GM21737 (cell line): Measurements from ENCODE around the gene COL28A1.

Experiments
- ATAC-seq: cut with Tn5 transposase; IDR thresholded peaks from one replicate; pipeline ENCODE4 v1.9.1; 2021; ENCODE audit warnings: mild to moderate bottlenecking, moderate library complexity; ENCODE audit not compliant: unreplicated experiment

The COL28A1 gene

DNA sequence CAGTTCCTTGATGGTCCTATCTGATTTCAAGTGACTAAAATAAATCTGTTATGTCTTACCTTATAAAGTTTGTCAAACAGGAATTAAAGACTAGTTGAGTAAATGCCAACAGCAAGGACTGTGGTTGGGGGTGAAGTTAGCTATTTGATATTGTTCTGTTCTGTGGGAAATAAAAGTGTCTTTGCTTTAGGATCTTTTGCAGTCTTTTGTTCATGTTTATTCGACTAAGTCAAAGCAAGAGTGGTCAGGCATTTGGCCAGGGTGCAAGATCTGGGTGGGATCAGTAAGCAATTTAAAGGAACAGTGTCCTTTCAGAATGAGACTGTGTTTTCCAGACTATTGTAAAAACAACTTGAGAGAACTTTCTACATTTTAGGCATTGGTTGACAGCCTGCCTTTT, at the start of gene COL28A1:
Gene COL28A1, minus strand, starts transcription at position 183 of the 400 bp plus-strand sequence. CDS start 2,998 bp downstream, outside the sequence.
- no peak for ATAC-seq

- ATAC-seq = no peak
Measured at GRCh38 chr7:7584653-7585052, 49.0 kb upstream of the COL28A1 start.

DNA sequence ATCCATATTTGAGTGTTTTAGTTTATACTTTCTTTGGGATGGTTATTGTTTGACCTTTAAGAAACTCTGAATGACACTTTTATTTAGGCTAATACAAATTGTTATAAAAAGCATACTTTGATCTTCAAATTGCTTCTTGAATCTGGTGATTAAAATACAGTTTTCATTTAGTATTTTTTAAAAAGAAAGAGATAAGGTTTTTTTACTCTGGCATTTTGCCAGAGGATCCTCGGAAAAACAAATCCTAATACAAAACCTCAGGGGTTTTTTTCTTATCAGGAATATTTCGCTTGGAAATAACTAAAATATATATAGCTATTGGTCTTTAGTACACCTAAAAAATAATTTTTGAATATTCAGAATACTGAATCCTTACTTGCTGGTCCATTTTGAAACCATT, 48.1 kb upstream of the COL28A1 start:
- no peak for ATAC-seq

- ATAC-seq = no peak
Measured at GRCh38 chr7:7582596-7582995, 46.9 kb upstream of the COL28A1 start.

GRCh38 chr7:7581531-7582179, 46.0 kb upstream of the COL28A1 start:
- no peak for ATAC-seq

DNA sequence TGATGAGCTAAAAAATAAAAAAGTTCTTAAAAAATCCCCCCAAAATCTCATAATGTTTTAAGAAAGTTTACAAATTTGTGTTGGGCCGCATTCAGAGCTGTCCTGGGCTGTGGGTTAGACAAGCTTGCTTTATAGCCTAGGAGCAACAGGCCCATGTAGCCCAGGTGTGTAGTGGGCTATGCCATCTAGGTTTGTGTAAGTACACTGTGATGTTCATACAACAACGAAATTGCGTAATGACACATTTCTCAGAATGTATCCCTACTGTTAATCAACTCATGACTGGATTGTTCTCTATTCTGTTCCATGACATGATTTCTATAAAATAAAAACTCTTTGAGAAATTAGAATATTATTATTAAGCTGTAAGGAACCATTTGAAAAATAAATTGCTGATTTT, 44.0 kb upstream of the COL28A1 start:
- no peak for ATAC-seq

DNA sequence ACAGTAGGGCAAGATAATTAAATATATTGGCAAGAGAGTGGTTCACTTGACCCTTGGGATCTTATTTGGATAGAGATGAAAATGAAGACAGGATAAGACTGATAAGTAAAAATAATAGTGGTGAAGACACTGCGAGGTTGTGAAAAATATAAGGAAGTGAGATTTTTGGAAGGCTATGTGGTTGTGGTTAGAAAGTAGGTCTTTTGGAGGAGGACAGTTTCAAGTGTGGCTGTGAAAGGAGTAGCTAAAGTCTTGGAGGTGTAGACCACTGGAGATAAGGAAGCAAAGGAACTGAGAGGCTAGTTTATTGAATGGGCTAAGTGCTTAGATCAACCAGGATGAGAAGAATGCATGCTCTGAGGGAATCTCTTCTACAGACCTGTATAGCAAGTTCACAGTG, 42.2 kb upstream of the COL28A1 start:
- no peak for ATAC-seq

DNA sequence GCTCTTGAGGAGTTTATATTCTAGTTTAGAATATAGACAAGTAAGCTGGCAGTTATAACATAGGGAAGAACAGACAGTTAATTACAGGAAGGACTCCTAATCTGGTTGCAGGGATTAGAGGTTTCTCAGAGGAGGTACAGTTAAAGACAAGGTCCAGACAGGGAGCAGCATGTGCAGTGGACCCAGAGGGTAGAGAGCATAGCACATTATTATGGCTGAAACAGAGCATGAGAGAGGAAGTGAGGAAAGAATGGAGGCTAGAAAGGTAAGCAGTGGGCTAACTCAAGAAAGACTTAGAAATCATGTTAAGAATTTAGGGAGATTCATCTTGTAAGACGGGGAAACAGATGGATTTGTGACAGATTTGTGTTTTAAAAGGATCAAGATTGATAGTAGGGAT, 40.7 kb upstream of the COL28A1 start:
- ATAC-seq = no peak

- no peak for ATAC-seq
Measured at GRCh38 chr7:7573701-7574100, 38.0 kb upstream of the COL28A1 start.

DNA sequence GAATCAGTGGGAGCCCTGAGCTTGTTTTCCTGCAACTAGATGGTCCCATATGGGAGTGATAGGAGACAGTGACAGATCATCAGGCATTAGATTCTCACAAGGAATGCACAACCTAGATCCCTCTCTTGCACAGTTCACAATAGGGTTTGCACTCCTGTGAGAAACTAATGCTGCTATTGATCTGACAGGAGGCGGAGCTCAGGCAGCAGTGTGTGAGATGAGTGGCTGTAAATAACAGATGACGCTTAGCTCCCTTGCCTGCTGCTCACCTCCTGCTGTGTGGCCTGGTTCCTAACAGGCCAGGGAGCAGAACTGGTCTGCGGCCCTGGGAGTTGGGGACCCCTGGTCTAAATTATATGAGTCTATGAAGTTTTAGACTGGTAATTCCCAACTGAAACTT, 34.9 kb upstream of the COL28A1 start:
- ATAC-seq = no peak

DNA sequence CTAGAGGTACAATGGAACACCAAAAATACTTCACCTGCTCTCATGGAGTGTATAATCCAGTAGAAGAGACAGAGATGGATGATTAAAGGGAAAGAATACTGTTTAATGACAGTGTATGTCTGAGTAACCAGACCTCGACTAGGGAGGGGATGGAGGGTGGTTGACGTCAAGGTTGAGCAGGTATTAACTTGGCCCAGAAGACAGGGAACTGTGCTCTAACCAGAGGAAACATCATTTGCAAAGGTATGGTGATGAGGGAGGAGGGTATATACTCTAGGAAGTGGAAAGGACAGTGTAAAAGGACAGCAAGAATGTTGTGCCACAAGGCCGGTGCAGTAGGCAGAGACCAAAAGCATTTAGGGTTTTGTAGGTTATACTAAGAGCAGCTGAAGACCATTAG, 33.9 kb upstream of the COL28A1 start:
- ATAC-seq = peak; percentile 32

DNA sequence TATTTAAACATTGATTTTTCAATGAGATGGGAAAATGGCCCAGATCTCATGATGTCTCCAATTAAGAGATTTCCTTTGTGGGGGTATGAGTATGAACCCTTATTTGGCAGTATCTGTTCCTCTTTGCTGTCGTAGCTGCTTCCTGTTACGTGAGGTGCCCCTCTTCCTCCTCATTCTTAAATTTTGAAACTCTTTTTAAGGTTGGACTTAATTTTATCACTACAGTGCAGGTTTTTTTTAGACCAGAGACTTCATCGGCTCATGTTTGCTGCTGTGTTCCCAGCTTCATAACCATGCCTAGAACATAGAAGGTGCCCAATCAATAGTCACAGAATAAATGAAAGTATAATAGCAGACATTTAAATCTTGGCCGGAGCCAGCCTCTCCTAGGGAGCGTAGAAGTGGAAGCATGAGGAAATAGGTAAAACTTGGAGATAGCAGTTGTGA, 33.4 kb upstream of the COL28A1 start:
- peak; percentile 34 for ATAC-seq

DNA sequence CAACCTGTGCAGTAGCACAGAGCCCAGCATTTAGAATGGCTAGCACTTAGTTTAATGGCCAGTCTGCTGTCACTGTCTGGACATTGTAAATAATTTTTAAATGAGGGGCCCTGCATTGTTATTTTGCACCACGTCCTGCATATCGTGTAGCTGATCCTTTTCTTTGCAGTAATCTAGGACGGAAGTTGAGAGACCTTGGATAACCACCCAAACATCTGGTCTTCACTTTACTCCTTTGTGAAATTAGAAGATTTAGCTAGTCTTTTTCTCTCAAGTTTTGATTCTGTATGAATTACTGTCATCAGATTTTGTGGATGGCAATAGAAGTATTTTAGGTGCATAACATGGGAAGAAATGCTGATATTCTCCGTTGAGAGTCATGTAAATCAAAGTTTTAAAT, 32.9 kb upstream of the COL28A1 start:
- no peak for ATAC-seq

GRCh38 chr7:7567898-7568531, 32.3 kb upstream of the COL28A1 start:
- ATAC-seq = no peak

DNA sequence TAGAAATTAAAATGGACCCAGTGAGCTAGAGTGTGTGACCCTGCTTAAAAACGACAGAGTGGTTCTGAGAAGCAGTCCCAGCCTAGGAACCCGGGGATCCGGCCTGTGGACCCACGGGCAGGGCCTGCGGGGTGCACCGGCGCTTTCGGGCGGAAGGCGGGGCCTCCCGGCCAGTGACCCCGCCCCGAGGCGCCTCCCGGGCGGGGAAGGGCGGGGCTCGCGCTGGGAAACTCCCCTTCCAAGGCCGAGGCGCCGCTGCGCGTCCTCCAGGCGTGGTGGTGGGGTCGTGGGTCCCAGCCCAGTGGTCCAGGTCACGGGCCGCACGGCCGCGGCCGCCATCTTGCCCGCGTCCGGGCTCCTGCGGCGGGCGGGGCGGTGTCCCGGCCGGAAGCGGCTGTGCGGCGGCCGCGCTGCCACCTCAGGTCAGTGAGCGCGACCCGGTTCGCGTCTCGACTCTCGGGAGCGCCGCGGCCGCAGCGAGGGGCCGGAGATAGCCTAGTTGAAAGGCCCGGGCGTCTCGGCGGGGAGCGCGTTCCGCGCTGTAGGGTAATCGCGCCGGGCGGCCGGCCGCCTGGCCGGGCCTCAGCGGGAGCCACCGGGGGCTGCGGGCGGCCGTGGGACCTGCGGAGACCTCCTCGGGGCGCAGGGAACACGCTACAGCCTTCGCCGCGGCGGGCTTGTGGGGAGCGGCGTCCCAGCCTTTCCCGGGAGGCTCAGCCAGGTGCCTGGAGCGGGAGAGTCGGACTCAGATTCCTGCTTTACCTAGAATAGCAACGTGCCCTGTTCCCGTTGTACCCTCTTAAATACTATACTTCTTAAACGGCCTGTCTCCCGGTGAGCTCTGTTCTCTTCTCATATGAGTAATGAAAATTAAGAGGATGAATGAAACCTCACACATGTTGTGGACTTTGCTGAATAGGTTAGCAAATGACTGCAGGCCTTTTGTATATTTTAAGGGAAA, 31.3 kb upstream of the COL28A1 start, which contains the start of gene MIOS:
Gene MIOS, plus strand, starts transcription at position 234 of the 961 bp plus-strand sequence. CDS start 5,592 bp downstream, outside the sequence.
- peak; percentile 72 for ATAC-seq

GRCh38 chr7:7565746-7566650, 30.3 kb upstream of the COL28A1 start:
- peak; percentile 26 for ATAC-seq

GRCh38 chr7:7565018-7565680, 29.5 kb upstream of the COL28A1 start:
- no peak for ATAC-seq

- ATAC-seq = no peak
Measured at GRCh38 chr7:7564323-7564780, 28.7 kb upstream of the COL28A1 start.

- ATAC-seq = no peak
Measured at GRCh38 chr7:7563813-7564212, 28.1 kb upstream of the COL28A1 start.

- ATAC-seq = no peak
Measured at GRCh38 chr7:7563269-7563668, 27.6 kb upstream of the COL28A1 start.
